HG02623 (cell line): Measurements from ENCODE around the gene SNHG17.
"Not testable (repeated sequence)": the region's sequence is repeated elsewhere in the genome, so short reads cannot be mapped to it uniquely, and the experiment has no call there.

Experiments
- ATAC-seq: cut with Tn5 transposase; IDR thresholded peaks from one replicate; pipeline ENCODE4 v1.9.1; 2021; ENCODE audit warnings: moderate library complexity; ENCODE audit not compliant: unreplicated experiment

Gene SNHG17

GRCh38 chr20:38434770-38435554 is at the start of gene SNHG17:
Gene SNHG17, minus strand, starts transcription at chr20:38435328.
- peak; percentile 56 for ATAC-seq

GRCh38 chr20:38479596-38479995 is 44.5 kb upstream of the SNHG17 start:
- no peak for ATAC-seq

GRCh38 chr20:38477747-38478146 is 42.6 kb upstream of the SNHG17 start:
- ATAC-seq, result no peak

GRCh38 chr20:38473367-38473795 is 38.3 kb upstream of the SNHG17 start:
- no peak for ATAC-seq

- ATAC-seq, result peak; percentile 94
Observed at GRCh38 chr20:38472513-38473366, 37.6 kb upstream of the SNHG17 start, which contains the start of gene RALGAPB. Gene RALGAPB, plus strand, starts transcription at chr20:38472843. Its CDS starts 15,590 bp downstream, at chr20:38488433.

- ATAC-seq, result no peak
Observed at GRCh38 chr20:38471987-38472512, 36.9 kb upstream of the SNHG17 start.

- ATAC-seq, result no peak
Observed at GRCh38 chr20:38471245-38471644, 36.1 kb upstream of the SNHG17 start.

- no peak for ATAC-seq
Observed at GRCh38 chr20:38466983-38467382, 31.9 kb upstream of the SNHG17 start.

- no peak for ATAC-seq
Observed at GRCh38 chr20:38466171-38466570, 31.0 kb upstream of the SNHG17 start.

GRCh38 chr20:38461569-38461968 is 26.4 kb upstream of the SNHG17 start:
- not testable (repeated sequence) for ATAC-seq

- not testable (repeated sequence) for ATAC-seq
Observed at GRCh38 chr20:38461167-38461566, 26.0 kb upstream of the SNHG17 start.

- not testable (repeated sequence) for ATAC-seq
Observed at GRCh38 chr20:38460631-38461030, 25.5 kb upstream of the SNHG17 start.

- ATAC-seq, result no peak
Observed at GRCh38 chr20:38460040-38460623, 25.0 kb upstream of the SNHG17 start.

- ATAC-seq, result no peak
Observed at GRCh38 chr20:38458314-38458713, 23.2 kb upstream of the SNHG17 start.

GRCh38 chr20:38454556-38455473 is 19.7 kb upstream of the SNHG17 start:
- no peak for ATAC-seq

GRCh38 chr20:38453941-38454340 is 18.8 kb upstream of the SNHG17 start:
- ATAC-seq, result peak; percentile 60

GRCh38 chr20:38452880-38453624 is 17.9 kb upstream of the SNHG17 start:
- no peak for ATAC-seq

- no peak for ATAC-seq
Observed at GRCh38 chr20:38450412-38450975, 15.4 kb upstream of the SNHG17 start.

- ATAC-seq, result no peak
Observed at GRCh38 chr20:38449046-38449445, 13.9 kb upstream of the SNHG17 start.
